ENCODE results near the gene OTOS.

OTOS gene

GRCh38 chr2:240135706-240136012 lies 4.8 kb downstream of the OTOS start:
- DNase-seq: no peak

GRCh38 chr2:240134956-240135520 lies 5.4 kb downstream of the OTOS start:
- DNase-seq: no peak

GRCh38 chr2:240134466-240134865 lies 6.0 kb downstream of the OTOS start:
- DNase-seq: no peak

GRCh38 chr2:240133401-240133800 lies 7.1 kb downstream of the OTOS start:
- DNase-seq: no peak

- no peak for DNase-seq
These were observed 7.8 kb downstream of the OTOS start for GRCh38 chr2:240132651-240132980.

GRCh38 chr2:240131941-240132650 lies 8.4 kb downstream of the OTOS start:
- DNase-seq: no peak

GRCh38 chr2:240131296-240131695 lies 9.2 kb downstream of the OTOS start:
- no peak for DNase-seq

- no peak for DNase-seq
These were observed 9.9 kb downstream of the OTOS start for GRCh38 chr2:240130393-240131195.

GRCh38 chr2:240129731-240130392 lies 10.6 kb downstream of the OTOS start:
- DNase-seq: no peak

GRCh38 chr2:240129311-240129710 lies 11.1 kb downstream of the OTOS start:
- no peak for DNase-seq

GRCh38 chr2:240128608-240129145 lies 11.8 kb downstream of the OTOS start:
- DNase-seq: no peak

GRCh38 chr2:240127911-240128607 lies 12.4 kb downstream of the OTOS start:
- DNase-seq: no peak

- no peak for DNase-seq
These were observed 13.2 kb downstream of the OTOS start for GRCh38 chr2:240127191-240127750.

GRCh38 chr2:240126731-240127130 lies 13.7 kb downstream of the OTOS start:
- no peak for DNase-seq

- no peak for DNase-seq
These were observed 14.7 kb downstream of the OTOS start for GRCh38 chr2:240125742-240126141.

GRCh38 chr2:240124651-240125030 lies 15.8 kb downstream of the OTOS start:
- DNase-seq: no peak

- DNase-seq: no peak
These were observed 16.4 kb downstream of the OTOS start for GRCh38 chr2:240123821-240124650.

GRCh38 chr2:240121675-240122074 lies 18.8 kb downstream of the OTOS start:
- no peak for DNase-seq

- no peak for DNase-seq
These were observed 19.3 kb downstream of the OTOS start for GRCh38 chr2:240121190-240121589.

- no peak for DNase-seq
These were observed 26.2 kb downstream of the OTOS start for GRCh38 chr2:240114233-240114632.

- DNase-seq: no peak
These were observed 27.4 kb downstream of the OTOS start for GRCh38 chr2:240112914-240113690.
